HEK293T (cell line): ENCODE measurements around the gene GOLGA2.

ENCODE experiments used
- ARNT ChIP-seq: fragments of 450-650 bp; IDR thresholded peaks from 2 replicates; pipeline ENCODE4 v1.6.1; 2017; ENCODE audit warnings: mild to moderate bottlenecking
- BHLHE40 ChIP-seq: fragments of 450-650 bp; IDR thresholded peaks from 2 replicates; pipeline ENCODE4 v1.6.1; 2016; ENCODE audit warnings: mild to moderate bottlenecking, moderate library complexity, borderline replicate concordance
- ELF4 ChIP-seq: fragments of 450-650 bp; IDR thresholded peaks from 2 replicates; pipeline ENCODE4 v1.6.1; 2017; ENCODE audit warnings: antibody characterized with exemption
- FOXA1 ChIP-seq: fragments of 450-650 bp; IDR thresholded peaks from 2 replicates; pipeline ENCODE4 v1.6.1; 2016; ENCODE audit warnings: mild to moderate bottlenecking
- FOXK2 ChIP-seq: fragments of 450-650 bp; IDR thresholded peaks from 2 replicates; pipeline ENCODE4 v1.6.1; 2016; ENCODE audit warnings: mild to moderate bottlenecking
- FOXM1 ChIP-seq: fragments of 450-650 bp; IDR thresholded peaks from 2 replicates; pipeline ENCODE4 v1.6.1; 2017; ENCODE audit warnings: mild to moderate bottlenecking, borderline replicate concordance
- HDGF ChIP-seq: fragments of 450-650 bp; IDR thresholded peaks from 2 replicates; pipeline ENCODE4 v1.6.1; 2017; ENCODE audit warnings: antibody characterized with exemption, borderline replicate concordance
- L3MBTL2 ChIP-seq: fragments of 450-650 bp; conservative IDR thresholded peaks from 2 replicates; pipeline ENCODE4 v1.6.1; 2016; ENCODE audit warnings: mild to moderate bottlenecking
- LEF1 ChIP-seq: fragments of 450-650 bp; IDR thresholded peaks from 2 replicates; pipeline ENCODE4 v1.6.1; 2017; ENCODE audit warnings: mild to moderate bottlenecking, borderline replicate concordance
- PKNOX1 ChIP-seq: fragments of 450-650 bp; IDR thresholded peaks from 2 replicates; pipeline ENCODE4 v1.6.1; 2016
- SUZ12 ChIP-seq: fragments of 450-650 bp; IDR thresholded peaks from 2 replicates; pipeline ENCODE4 v1.6.1; 2016; ENCODE audit warnings: mild to moderate bottlenecking

DNA sequence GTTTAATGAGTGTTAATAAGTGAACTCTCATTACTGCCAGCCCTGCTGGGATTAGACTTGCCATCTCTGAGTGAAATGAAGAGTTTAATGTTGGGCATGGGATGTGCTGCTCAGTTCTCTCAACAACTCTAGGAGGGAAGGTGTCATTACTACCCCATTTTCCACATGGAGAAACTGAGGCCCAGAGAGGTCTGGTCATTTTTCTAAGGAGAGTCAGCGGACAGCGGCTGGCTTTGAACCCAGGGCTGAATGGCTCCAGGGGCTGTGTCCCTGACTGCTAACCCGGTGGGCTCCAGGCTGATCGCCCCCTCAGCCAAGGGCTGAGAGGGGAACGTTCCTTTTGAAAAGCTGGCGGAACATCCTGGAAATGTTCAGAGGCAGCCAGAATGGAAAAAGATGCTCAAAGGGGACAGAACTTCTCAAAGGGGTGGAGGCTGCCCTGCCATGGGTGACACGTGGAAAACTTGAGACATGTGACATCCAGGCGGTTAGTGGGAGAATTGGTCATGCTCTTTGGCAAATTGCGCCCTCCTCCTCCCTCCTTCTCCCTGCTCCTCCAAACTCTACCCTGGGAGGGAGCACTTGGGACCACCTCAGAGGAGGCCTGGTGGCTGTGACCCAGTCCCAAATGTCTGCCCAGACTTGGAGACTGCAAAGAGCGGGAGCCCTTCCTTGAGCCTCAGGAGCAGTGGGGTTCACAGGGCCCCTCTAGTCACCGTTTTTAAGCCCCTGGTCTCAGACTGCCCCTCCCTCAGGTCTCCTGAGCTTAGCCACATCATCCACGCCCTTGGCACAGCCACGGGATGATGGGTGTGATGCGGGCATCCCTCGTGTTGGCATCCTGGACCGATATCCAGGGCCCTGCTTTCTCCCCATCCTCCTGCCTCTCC, 43.9 kb downstream of the GOLGA2 start:
- TF ChIP-seq FOXM1 (no peak), SUZ12 (no peak), LEF1 (no peak), ELF4 (no peak), BHLHE40 (no peak), FOXK2 (no peak), HDGF (no peak), L3MBTL2 (no peak), PKNOX1 (no peak), FOXA1 (no peak), ARNT (no peak)
